H1 (cell line): ENCODE results near the gene HOXB9. TPM values are rescaled to one million over a fixed set of nuclear protein-coding genes. Genes with fewer than 3 reads are reported as not detected.

Source experiments
- CHD7 ChIP-seq: fragments of 300-600 bp; sonication (generic); IDR thresholded peaks from 2 replicates; pipeline ENCODE4 v1.7.1; 2012; ENCODE audit warnings: low read length, moderate library complexity, mild to moderate bottlenecking, inconsistent platforms; ENCODE audit not compliant: insufficient replicate concordance
- PHF8 ChIP-seq: fragments of 200-600 bp; sonication (generic); conservative IDR thresholded peaks from 2 replicates; pipeline ENCODE4 v1.7.1; 2012; ENCODE audit warnings: low read depth, mild to moderate bottlenecking, inconsistent platforms, low read length, moderate library complexity
- RXRA ChIP-seq: IDR thresholded peaks from 2 replicates; pipeline ENCODE4 v1.6.1; 2011; ENCODE audit warnings: low read depth, mild to moderate bottlenecking, low read length, moderate library complexity; ENCODE audit not compliant: insufficient read depth
- polyA plus RNA-seq, 7 experiments: library from polyadenylated mRNA; depleted of rRNA in 3 of 7; stranded (reverse) in 5 of 7; unstranded in 2 of 7; fragments of >200 nt in 5 of 7; fragments of 200-250 nt in 2 of 7; gene quantifications; 1 replicate in 5 of 7; 2 replicates in 1 of 7; 4 replicates in 1 of 7; pipeline versions ENCODE4 v1.2.1 to v1.2.3, GENCODE V29; 2011 to 2013; ENCODE audit warnings: missing spikeins in 2 of 7, mixed read lengths in 2 of 7
- total RNA-seq: library from RNA; stranded (reverse); fragmentation: NEBNext Ultra II Directional; extraction: Animal tissue kit (Norgen Biotek cat#: 25700); gene quantifications from 2 replicates; pipeline ENCODE4 v1.2.1, GENCODE V29; 2021

Gene HOXB9
- total and polyA plus RNA-seq, 2 of the 8 experiments (the other 6 are each of a cell fraction or from before 2014, with no cell fraction given): not detected

- TF ChIP-seq CHD7 (no peak), PHF8 (no peak), RXRA (no peak)
Observed at GRCh38 chr17:48588528-48588927, 37.6 kb downstream of the HOXB9 start (continued).
